ENCODE data around the gene PLP1. TPM values are rescaled to one million over a fixed set of nuclear protein-coding genes. Genes with fewer than 3 reads are reported as not detected.

PLP1 gene
- total RNA-seq (ENCODE audit: low replicate concordance), result 0.12 TPM in 1 of 2 replicates, not detected in the other

GRCh38 chrX:103776546-103776945 is at the start of gene PLP1:
Gene PLP1 (plus strand): TSS chrX:103776840. CDS start chrX:103776996, 156 bp downstream.

DNA sequence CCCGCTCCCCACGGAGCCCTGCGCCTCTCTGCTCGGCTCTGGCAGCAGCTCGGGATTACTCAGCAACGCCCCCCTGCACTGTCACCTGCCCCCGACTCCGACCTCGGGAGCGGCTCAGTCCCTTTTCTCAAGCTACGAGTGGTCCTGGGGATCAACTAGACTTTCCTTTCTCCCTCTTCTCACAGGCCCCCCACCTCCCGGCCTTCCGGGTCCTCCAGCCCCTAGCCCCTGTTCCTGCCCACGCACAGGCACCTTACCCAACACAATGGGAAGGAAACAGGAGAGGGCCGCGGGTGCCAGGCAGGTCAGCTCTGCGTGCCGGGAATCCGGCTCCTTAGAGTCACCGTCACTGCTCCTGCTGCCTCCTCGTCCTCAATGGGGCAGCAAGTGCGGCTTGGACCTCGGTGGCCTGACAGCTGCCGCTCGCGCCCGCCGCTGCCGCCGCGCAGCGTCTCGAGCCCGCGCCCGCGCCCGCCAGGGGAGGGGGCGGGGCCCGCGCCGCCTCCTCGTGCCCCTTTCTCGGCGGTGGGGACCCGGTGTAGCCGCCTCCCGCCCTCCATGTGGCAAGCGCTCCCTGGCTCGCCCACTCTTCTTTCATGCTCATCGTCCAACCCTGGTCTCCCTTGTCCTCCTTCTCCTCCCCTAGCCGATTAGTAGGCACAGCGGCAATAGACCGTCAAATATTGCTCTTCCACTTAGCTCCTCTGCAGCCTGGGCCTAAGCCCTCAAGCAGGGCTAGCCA is 55.3 kb downstream of the PLP1 start, which contains the start of gene RAB9B:
Gene RAB9B, minus strand, starts transcription at position 455 of the 742 bp plus-strand sequence. CDS start 6,473 bp downstream, outside the sequence.

Other genes with a start within 250 kb of the PLP1 start
- gene TCEAL4, start 191.3 kb upstream of the PLP1 start, total RNA-seq (ENCODE audit: low replicate concordance), result 51.2 and 64.1 TPM in 2 replicates
- gene TCEAL3, start 168.9 kb upstream of the PLP1 start, total RNA-seq (ENCODE audit: low replicate concordance), result 24.3 and 27.8 TPM in 2 replicates
- gene TCEAL1, start 147.9 kb upstream of the PLP1 start, total RNA-seq (ENCODE audit: low replicate concordance), result 14.2 and 16.1 TPM in 2 replicates
- 406 and 668 TPM in 2 replicates for gene MORF4L2, start 90.1 kb upstream of the PLP1 start, total RNA-seq (ENCODE audit: low replicate concordance)
- gene TMEM31, start 65.9 kb upstream of the PLP1 start, total RNA-seq (ENCODE audit: low replicate concordance), result not detected in 2 replicates
- gene RAB9B, start 55.4 kb downstream of the PLP1 start, total RNA-seq (ENCODE audit: low replicate concordance), result 0.94 and 1.5 TPM in 2 replicates
- gene TMSB15B, start 185.8 kb downstream of the PLP1 start, total RNA-seq (ENCODE audit: low replicate concordance), result 1.5 and 5.7 TPM in 2 replicates
- gene H2BW1, start 236.9 kb downstream of the PLP1 start, total RNA-seq (ENCODE audit: low replicate concordance), result not detected in 2 replicates

Data from smooth muscle cell of the coronary artery (primary cell).